Muscle of leg (tissue), 11 donors: ENCODE results near the gene FCMR. TPM values are rescaled to one million over a fixed set of nuclear protein-coding genes. Genes with fewer than 3 reads are reported as not detected.
A peak's percentile ranks its signal among the peaks of the same experiment; 100 is the strongest.
"Not testable (repeated sequence)": the region's sequence is repeated elsewhere in the genome, so short reads cannot be mapped to it uniquely, and the experiment has no call there.

Experiments
- DNase-seq: peaks from one replicate; pipeline ENCODE4 v3.0.0; 2013
- H3K27ac ChIP-seq: one replicate; pipeline ENCODE4 v1.5.1; 2013; ENCODE audit warnings: mild to moderate bottlenecking, low read length, control low read depth
- H3K27me3 ChIP-seq: one replicate; pipeline ENCODE4 v1.6.1; 2013; ENCODE audit warnings: low read length; ENCODE audit not compliant: control insufficient read depth, insufficient read depth
- H3K36me3 ChIP-seq: one replicate; pipeline ENCODE4 v1.6.1; 2013; ENCODE audit warnings: low read length; ENCODE audit not compliant: control insufficient read depth, insufficient read depth
- H3K4me1 ChIP-seq: one replicate; pipeline ENCODE4 v1.6.1; 2013; ENCODE audit warnings: low read length; ENCODE audit not compliant: control insufficient read depth, insufficient read depth
- H3K4me3 ChIP-seq: one replicate; pipeline ENCODE4 v1.5.1; 2013; ENCODE audit warnings: low read length, control low read depth
- H3K9me3 ChIP-seq: replicated peaks from 2 replicates; pipeline ENCODE4 v1.6.1; 2013; ENCODE audit warnings: low read depth, low read length; ENCODE audit not compliant: control insufficient read depth
- WGBS: methylation state at CpG from one replicate; pipeline ENCODE4 v1.1.5; 2013; ENCODE audit warnings: missing lambda C conversion rate; ENCODE audit not compliant: insufficient coverage; 5-methylcytosine and 5-hydroxymethylcytosine counted together
- polyA plus RNA-seq, 8 donors: library from polyadenylated mRNA; unstranded; fragments of 120-200 nt; gene quantifications; one replicate each; pipeline versions ENCODE4 v1.2.1 to v1.2.3, GENCODE V29; 2013; ENCODE audit warnings: inconsistent platforms in 1 of 8, low replicate concordance in 1 of 8; ENCODE audit not compliant: insufficient read length in 8 of 8, insufficient read depth in 1 of 8
- total RNA-seq: library from RNA; stranded (reverse); fragments of 120-200 nt; gene quantifications from one replicate; pipeline ENCODE4 v1.2.4, GENCODE V29; 2013

The FCMR gene
- total and polyA plus RNA-seq, 9 donors, result 0.58 to 2.2 (median 1.4) TPM

DNA sequence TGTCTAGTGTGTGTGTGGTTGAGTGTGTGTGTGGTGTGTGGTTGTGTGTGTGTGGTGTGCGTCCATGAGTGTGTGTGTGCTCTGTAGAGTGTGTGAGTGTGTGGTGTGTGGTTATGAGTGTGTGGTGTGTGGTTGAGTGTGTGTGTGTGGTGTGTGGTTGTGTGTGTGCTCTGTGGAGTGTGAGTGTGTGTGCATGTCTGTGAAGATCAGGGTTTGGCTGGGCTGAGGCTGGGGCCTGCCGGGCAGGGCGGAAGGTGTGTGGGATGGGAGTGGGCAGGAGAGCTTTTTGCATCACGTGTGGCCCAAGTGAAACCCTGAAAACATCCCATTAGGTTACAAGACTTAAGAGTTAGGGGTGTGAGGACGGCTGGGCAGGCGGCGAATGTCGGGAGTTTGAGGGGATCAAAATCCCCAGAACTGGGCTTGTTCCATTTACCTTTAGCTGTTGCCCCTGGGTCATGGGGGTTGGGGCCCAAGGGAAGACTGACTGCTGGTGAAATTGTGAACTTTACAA lies 2.9 kb upstream of the FCMR start:
- Histone ChIP-seq H3K9me3 (no peaks in the 10 kb centered on the region), H3K27me3 (no peaks in the 10 kb centered on the region), H3K27ac (no peak overlapping the region), H3K4me1 (peaks cover 15% of the 10 kb centered on the region), H3K36me3 (no peaks in the 10 kb centered on the region), H3K4me3 (no peak overlapping the region)
- no peak for DNase-seq
- 54% methylated on average over 4 of the region's 8 CpGs for WGBS

DNA sequence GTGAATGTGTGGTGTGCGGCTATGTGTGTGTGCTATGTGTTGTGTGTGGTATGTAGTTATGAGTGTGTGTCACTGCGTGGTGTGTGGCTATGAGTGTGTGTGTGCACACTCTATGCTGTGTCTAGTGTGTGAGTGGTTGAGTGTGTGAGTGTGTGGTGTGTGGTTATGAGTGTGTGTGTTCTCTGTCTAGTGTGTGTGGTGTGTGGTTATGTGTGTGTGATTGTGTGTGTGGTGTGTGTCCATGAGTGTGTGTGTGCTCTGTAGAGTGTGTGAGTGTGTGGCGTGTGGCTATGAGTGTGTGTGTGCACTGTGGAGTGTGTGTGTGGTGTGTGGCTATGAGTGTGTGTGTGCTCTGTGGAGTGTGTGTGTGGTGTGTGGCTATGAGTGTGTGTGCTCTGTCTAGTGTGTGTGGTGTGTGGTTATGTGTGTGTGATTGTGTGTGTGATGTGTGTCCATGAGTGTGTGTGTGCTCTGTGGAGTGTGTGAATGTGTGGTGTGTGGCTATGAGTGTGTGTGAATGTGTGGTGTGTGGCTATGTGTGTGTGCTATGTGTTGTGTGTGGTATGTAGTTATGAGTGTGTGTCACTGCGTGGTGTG lies 2.3 kb upstream of the FCMR start:
- H3K27me3 ChIP-seq, H3K9me3 ChIP-seq, H3K27ac ChIP-seq, DNase-seq, H3K4me3 ChIP-seq, H3K36me3 ChIP-seq: not testable (repeated sequence)
- H3K4me1 ChIP-seq, result peaks cover 15% of the 10 kb centered on the region
- 86% methylated on average over 3 of the region's 4 CpGs for WGBS

DNA sequence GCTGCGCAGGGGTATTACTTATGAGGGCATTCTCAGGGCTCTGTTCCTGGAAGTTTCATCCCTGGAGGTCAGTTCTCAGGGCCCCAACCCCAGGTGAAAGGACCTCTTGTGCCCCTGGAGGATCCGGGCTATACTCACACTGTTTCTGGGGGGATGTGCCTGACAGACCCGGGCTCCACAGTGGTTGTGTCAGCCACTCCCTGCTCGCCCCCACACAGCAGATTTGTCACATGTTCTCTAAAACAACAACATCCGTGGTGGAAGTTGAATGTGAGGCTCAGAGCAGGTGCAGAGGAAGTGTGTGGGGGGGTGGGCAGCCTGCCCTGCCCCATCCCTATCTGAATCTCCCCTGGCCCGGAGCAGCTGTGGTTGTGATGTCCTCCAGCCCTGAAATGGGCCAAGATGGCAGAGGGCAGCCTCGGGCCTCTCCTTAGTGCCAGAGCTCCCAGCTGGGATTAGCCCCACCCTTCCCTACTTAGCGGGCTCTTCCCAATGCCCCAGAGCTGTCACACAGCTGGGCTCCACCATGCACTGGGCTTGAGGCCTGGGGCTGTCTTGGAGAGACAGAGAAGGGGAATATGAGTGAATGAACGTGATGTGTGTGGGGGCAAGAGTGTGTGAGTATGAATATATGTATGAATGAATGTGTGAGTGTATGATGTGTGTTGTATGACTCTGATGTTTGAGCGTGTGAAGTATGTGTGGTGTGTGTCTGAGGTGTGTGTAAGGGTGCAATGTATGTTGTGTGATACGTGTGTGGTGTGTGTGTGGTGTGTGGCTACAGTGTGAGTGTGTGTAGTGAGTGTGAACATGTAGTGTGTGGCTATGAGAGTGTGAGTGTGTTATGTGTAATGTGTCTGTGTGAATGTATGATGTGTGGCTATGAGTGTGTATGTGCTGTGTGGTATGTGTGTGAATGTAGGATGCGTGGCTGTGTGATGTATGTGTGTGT lies 1.5 kb upstream of the FCMR start:
- Histone ChIP-seq H3K4me3 (no peak overlapping the region), H3K27me3 (no peaks in the 10 kb centered on the region), H3K9me3 (no peaks in the 10 kb centered on the region), H3K36me3 (no peaks in the 10 kb centered on the region), H3K27ac (peak overlapping the region; percentile 72), H3K4me1 (peaks cover 15% of the 10 kb centered on the region)
- 77% methylated on average over 6 of the region's 12 CpGs for WGBS
- peak; percentile 56 for DNase-seq

DNA sequence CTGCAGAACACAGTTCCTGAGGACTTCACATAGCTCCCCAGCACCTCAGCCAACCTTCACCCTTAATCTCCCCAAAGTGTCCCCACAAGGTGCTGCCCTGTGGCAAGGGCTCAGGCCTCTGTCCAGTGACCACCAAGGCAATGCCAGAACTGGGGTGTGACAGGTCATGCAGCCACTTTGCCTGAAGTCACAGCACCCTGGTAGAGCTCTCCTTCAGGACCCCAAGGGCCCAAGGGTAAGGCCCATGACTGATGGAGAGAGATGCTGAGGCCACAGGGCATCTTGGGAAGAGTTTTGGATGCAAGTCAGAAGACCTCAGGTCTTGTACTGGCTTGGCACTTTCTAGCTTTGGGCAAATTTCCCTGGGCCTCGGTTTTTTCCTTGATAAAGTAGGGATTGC lies 783 bp upstream of the FCMR start:
- H3K4me1 ChIP-seq, result peaks cover 15% of the 10 kb centered on the region
- 71% methylated on average over 1 of the region's 1 CpG for WGBS
- no peak for DNase-seq
- H3K27me3 ChIP-seq, result no peaks in the 10 kb centered on the region
- no peaks in the 10 kb centered on the region for H3K36me3 ChIP-seq
- H3K27ac ChIP-seq, result peak overlapping the region; percentile 72
- H3K9me3 ChIP-seq, result no peaks in the 10 kb centered on the region
- H3K4me3 ChIP-seq, result no peak overlapping the region

DNA sequence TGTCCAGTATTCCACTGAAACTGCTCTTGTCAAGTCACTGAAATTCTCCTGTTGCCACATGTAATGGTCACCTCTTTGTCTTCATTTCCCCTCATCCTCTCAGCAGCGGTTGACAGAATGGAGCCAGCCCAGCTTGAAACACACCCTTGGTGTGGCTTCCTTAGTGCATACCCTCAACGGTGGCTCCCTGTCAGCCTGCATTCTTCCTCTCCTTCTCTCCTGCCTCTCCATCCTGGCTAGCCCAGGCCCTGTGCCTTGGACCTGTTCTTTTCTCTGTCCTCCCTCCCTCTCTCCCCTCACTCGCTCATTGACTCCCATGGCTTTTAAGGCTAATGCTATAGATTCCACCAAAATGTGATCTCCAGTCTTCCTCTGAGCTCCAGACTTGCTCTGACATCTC lies 3.7 kb downstream of the FCMR start:
- H3K4me3 ChIP-seq, result no peak overlapping the region
- H3K36me3 ChIP-seq, result no peaks in the 10 kb centered on the region
- H3K9me3 ChIP-seq, result no peaks in the 10 kb centered on the region
- H3K27me3 ChIP-seq, result peaks cover 8% of the 10 kb centered on the region
- 64% methylated on average over 3 of the region's 3 CpGs for WGBS
- H3K27ac ChIP-seq, result no peak overlapping the region
- H3K4me1 ChIP-seq, result peaks cover 8% of the 10 kb centered on the region
- DNase-seq, result no peak

DNA sequence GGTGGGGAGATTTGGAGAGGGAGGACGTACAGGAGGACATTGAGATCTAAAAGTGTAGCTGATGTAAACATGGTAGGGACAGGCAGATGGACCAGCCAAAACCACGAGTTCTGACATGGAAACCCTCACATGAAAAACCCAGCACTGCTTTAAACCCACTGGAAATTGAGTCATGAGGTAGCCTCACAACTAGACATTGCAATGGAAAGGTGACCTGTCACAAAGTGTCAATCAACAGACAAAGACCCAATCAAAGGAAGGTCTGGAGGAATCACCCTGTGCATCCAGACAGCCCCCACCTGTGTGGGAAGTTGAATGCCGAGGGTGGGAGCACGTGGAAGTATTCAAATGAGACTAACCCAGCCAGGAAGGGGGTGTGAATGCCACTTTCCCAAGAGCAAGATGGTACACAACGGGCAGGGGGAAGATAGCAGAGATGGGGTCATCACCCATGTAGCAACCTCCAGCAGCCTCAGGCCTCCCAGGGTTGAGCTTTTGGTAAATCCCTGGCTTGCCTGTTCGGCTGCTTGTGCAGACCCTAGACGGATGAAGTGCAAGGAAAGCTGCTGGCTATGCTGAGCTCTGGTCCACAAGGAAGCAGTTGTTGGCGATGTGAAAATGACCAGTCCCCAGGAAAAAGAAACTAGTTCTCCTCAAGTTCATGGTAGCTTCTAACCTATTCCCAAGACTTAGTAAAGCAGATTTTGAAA lies 5.6 kb downstream of the FCMR start:
- 68% methylated on average over 5 of the region's 8 CpGs for WGBS
- H3K9me3 ChIP-seq, result no peaks in the 10 kb centered on the region

DNA sequence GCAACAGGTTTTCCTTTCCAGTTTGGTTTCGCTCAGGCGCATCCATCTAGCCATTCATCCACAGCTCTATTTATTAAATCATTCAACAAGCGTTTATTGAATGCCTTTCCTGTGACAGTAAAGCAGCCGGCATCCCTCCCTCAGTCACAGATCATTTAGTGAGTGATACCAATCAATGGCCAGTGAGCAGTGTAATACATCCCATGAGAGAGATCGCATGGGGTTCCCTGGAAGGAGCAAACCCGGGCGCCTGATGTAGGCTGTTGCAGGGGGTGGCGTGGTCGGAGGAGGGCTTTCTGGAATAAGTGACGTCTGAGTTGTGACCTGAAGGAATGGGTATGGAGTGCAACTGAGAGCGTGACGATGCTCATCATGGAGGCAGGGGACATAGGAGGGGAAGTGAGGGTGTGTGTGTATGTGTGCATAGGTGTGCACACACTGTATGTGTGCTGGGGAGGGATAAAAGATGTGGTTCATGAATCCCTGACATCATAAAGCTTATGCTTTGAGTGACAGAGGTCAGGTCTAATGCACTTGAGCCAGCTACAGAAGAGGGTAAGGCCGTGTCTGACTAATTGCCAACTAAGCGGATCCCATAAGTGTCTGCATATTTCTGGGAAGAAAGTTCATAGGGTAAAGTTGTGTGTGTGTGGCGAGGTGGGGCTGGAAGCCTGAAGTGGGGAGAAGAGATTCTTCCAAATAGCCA lies 6.6 kb downstream of the FCMR start:
- no peak overlapping the region for H3K27ac ChIP-seq
- no peaks in the 10 kb centered on the region for H3K9me3 ChIP-seq
- H3K4me3 ChIP-seq, result no peak overlapping the region
- no peaks in the 10 kb centered on the region for H3K36me3 ChIP-seq
- no peak for DNase-seq
- peaks cover 22% of the 10 kb centered on the region for H3K27me3 ChIP-seq
- 86% methylated on average over 12 of the region's 15 CpGs for WGBS
- no peaks in the 10 kb centered on the region for H3K4me1 ChIP-seq

More for the DNA sequence above, 5.6 kb downstream of the FCMR start:
- no peaks in the 10 kb centered on the region for H3K4me1 ChIP-seq
- H3K4me3 ChIP-seq, result no peak overlapping the region
- no peak for DNase-seq
- peaks cover 19% of the 10 kb centered on the region for H3K27me3 ChIP-seq
- no peak overlapping the region for H3K27ac ChIP-seq
- H3K36me3 ChIP-seq, result no peaks in the 10 kb centered on the region

DNA sequence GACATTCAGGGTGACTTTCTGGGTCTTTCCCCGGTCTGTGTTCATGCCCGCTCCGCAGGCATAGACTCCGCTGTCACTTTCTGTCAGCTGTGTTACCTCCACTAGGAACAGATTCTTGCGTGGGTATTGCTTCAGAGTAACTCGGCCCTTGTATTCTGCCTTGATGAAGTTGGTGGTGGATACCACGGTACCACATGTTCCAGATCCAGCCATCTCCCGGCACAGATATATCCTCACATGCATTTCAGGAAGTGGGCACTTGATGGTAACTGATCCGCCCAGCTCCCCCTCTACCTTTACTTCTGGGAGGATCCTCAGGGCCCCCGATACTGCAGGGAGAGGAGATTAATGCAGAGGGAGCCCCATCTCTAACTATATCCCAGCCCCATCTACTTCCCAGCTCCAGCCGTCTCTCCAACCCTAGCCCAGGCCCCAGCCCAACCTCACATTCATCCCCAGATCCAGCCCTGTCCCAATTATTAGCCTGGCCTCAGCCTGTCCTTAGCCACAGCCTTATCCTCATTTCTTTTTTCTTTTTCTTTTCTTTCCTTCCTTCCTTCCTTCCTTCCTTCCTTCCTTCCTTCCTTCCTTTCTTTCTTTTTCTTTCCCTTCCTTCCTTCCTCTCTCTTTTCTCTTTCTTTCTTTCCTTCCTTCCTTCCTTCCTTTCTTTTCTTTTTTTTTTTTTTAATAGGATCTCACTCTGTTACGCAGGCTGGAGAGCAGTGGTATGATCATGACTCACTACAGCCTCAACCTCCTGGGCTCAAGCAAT lies 7.8 kb downstream of the FCMR start:
- H3K4me1 ChIP-seq, result peaks cover 11% of the 10 kb centered on the region
- H3K27ac ChIP-seq, result no peak overlapping the region
- peaks cover 34% of the 10 kb centered on the region for H3K27me3 ChIP-seq
- no peaks in the 10 kb centered on the region for H3K9me3 ChIP-seq
- WGBS, result 92% methylated on average over 6 of the region's 12 CpGs
- DNase-seq, result no peak
- H3K36me3 ChIP-seq, result no peaks in the 10 kb centered on the region
- H3K4me3 ChIP-seq, result no peak overlapping the region

DNA sequence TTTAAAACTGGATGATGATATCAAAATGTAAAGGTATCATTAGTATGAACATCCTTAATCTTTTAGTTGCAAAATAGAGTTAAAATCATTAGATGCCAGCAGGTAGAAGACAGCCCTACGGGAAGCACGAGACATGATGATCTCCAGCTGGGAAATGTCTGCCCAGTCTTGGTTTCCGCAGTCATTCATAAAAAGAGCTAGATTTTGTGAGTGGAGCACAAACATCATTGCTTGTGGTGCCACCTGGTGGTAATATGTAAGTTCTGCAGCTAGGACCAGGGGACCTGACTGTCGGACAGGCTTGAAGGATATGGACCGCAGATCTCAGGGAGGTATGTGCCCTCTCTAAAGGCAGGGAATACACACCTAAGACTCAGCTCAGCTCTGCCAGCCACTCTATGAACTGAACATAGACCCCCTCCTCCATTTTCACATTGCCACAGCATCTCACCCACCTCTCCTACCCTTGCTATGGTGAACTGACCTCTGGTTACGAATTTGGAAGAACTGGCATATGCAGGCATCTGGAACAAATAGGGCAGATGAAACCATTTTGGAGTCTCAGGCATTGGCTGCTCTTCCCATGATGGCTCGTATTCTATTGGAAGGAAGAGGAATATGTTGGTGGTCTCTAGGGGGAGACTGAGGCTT lies 9.2 kb downstream of the FCMR start:
- Histone ChIP-seq H3K27me3 (peaks cover 47% of the 10 kb centered on the region), H3K36me3 (no peaks in the 10 kb centered on the region), H3K4me1 (peaks cover 11% of the 10 kb centered on the region), H3K4me3 (no peak overlapping the region), H3K9me3 (no peaks in the 10 kb centered on the region), H3K27ac (no peak overlapping the region)
- WGBS, result 22% methylated on average over 6 of the region's 7 CpGs
- DNase-seq, result peak; percentile 91
